Neutrophil (primary cell): ENCODE measurements around the gene OR1D2.
A peak's percentile ranks its signal among the peaks of the same experiment; 100 is the strongest.

ENCODE experiments used
- H3K27ac ChIP-seq: fragments of 200-600 bp; sonication (generic); 2 replicates; pipeline ENCODE4 v1.5.1; 2016; ENCODE audit warnings: mild to moderate bottlenecking, moderate library complexity
- H3K27me3 ChIP-seq: fragments of 200-600 bp; sonication (generic); 2 replicates; pipeline ENCODE4 v1.6.0; 2016; ENCODE audit warnings: mild to moderate bottlenecking
- H3K36me3 ChIP-seq: fragments of 200-600 bp; sonication (generic); 2 replicates; pipeline ENCODE4 v1.5.1; 2017
- H3K4me1 ChIP-seq, 2 experiments: fragments of 200-600 bp in 1 of 2; sonication (generic) in 1 of 2; 1 replicate in 1 of 2; 2 replicates in 1 of 2; pipeline versions ENCODE4 v1.5.1 to v1.6.1; 2013 to 2016; ENCODE audit warnings: low read depth in 1 of 2, low read length in 1 of 2, mild to moderate bottlenecking in 1 of 2, moderate library complexity in 1 of 2; ENCODE audit not compliant: control insufficient read depth in 1 of 2, insufficient read depth in 1 of 2
- H3K4me3 ChIP-seq, 2 experiments: fragments of 200-600 bp in 1 of 2; sonication (generic) in 1 of 2; 1 replicate in 1 of 2; 2 replicates in 1 of 2; pipeline ENCODE4 v1.5.1; 2013 to 2016; ENCODE audit warnings: low read depth in 1 of 2, low read length in 1 of 2, mild to moderate bottlenecking in 1 of 2, moderate library complexity in 1 of 2
- H3K9me3 ChIP-seq: fragments of 200-600 bp; sonication (generic); 2 replicates; pipeline ENCODE4 v1.5.1; 2016
- CTCF ChIP-seq: fragments of 200-600 bp; sonication (generic); IDR thresholded peaks from 2 replicates; pipeline ENCODE4 v1.5.1; 2016; ENCODE audit warnings: antibody characterized with exemption

The OR1D2 gene

GRCh38 chr17:3039736-3040135 is 64.5 kb downstream of the OR1D2 start:
- peak overlapping the region; percentile 34 for H3K27ac ChIP-seq
- H3K9me3 ChIP-seq = no peaks in the 10 kb centered on the region
- no peaks in the 10 kb centered on the region for H3K27me3 ChIP-seq
- TF ChIP-seq CTCF = no peak
- peaks cover 13 to 15% of the 10 kb centered on the region in 2 experiments for H3K4me1 ChIP-seq
- H3K36me3 ChIP-seq = peaks cover 16% of the 10 kb centered on the region
- H3K4me3 ChIP-seq = no peak overlapping the region

- H3K4me1 ChIP-seq = peaks cover 13 to 15% of the 10 kb centered on the region in 2 experiments
- no peak overlapping the region for H3K27ac ChIP-seq
- no peaks in the 10 kb centered on the region for H3K27me3 ChIP-seq
- TF ChIP-seq CTCF = no peak
- H3K36me3 ChIP-seq = peaks cover 24% of the 10 kb centered on the region
- no peak overlapping the region for H3K4me3 ChIP-seq
- no peaks in the 10 kb centered on the region for H3K9me3 ChIP-seq
Measured at GRCh38 chr17:3038941-3039340, 65.3 kb downstream of the OR1D2 start.
